Right lobe of liver (tissue), 4 donors: ENCODE data around the gene PITX2.

Source experiments
- POLR2A ChIP-seq: fragments of 450-650 bp; IDR thresholded peaks from one replicate; pipeline ENCODE4 v1.6.1; 2017; ENCODE audit warnings: antibody characterized with exemption, mild to moderate bottlenecking
- TF ChIP-seq, protein P1 (sequence below), 4 donors: fragments of 200-600 bp in 3 of 4; fragments of 450-650 bp in 1 of 4; IDR thresholded peaks; one replicate each; pipeline versions ENCODE4 v1.5.1 to v1.8.0; 2016 to 2022; ENCODE audit warnings: antibody characterized with exemption in 4 of 4, mild to moderate bottlenecking in 2 of 4
- donor health status: DM: no; HTN: no; CAD: no.
- donor health status: DM: no; HTN: no; CAD: no.
- donor health status: DM: no; HTN: yes; CAD: no.

DNA sequence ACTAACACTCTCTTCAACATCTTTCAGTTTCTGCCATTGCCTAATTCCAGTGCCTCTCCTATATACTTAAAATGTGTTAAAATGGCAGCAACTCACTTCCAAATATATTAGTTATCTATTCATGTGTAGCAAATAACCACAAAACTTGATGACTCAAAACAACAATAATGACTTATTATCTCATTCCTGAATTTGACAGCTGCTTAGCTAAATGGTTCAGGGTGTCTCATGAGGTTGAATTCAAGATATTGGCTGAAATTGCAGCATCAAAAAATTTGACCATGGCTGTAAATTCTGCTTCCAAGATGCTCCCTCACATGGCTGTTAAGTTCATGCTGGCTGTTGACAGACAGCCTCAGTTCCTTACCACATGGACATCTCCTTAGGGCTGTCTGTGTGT is 25.3 kb downstream of the PITX2 start:
- TF ChIP-seq POLR2A, result no peak
- TF ChIP-seq, protein P1, sequence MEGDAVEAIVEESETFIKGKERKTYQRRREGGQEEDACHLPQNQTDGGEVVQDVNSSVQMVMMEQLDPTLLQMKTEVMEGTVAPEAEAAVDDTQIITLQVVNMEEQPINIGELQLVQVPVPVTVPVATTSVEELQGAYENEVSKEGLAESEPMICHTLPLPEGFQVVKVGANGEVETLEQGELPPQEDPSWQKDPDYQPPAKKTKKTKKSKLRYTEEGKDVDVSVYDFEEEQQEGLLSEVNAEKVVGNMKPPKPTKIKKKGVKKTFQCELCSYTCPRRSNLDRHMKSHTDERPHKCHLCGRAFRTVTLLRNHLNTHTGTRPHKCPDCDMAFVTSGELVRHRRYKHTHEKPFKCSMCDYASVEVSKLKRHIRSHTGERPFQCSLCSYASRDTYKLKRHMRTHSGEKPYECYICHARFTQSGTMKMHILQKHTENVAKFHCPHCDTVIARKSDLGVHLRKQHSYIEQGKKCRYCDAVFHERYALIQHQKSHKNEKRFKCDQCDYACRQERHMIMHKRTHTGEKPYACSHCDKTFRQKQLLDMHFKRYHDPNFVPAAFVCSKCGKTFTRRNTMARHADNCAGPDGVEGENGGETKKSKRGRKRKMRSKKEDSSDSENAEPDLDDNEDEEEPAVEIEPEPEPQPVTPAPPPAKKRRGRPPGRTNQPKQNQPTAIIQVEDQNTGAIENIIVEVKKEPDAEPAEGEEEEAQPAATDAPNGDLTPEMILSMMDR (IDR thresholded peaks at IDR 0.05), result no peak
